ENCODE results near the gene CNTNAP1.

The CNTNAP1 gene

DNA sequence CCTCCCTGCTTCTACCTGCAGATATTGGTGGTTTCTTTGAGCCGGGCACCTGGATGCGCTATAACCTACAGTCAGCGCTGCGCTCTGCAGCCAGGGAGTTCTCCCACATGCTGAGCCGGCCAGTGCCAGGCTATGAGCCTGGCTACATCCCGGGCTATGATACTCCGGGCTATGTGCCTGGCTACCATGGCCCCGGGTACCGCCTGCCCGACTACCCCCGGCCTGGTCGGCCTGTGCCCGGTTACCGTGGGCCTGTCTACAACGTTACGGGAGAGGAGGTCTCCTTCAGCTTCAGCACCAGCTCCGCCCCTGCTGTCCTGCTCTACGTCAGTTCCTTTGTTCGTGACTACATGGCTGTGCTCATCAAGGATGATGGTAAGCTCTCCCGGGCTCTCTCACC is 13.2 kb downstream of the CNTNAP1 start:
- no peak for TF ChIP-seq CTCF (conservative IDR thresholded peaks at IDR 0.05; ENCODE audit: low read depth, low read length)

GRCh38 chr17:42697108-42697811 is 14.9 kb downstream of the CNTNAP1 start:
- H4K20me1 ChIP-seq (ENCODE audit: insufficient read depth) = no peaks in the 10 kb centered on the region
- H3K79me2 ChIP-seq (ENCODE audit: insufficient read depth, low read depth) = no peaks in the 10 kb centered on the region
- H3K36me3 ChIP-seq (ENCODE audit: insufficient read depth) = no peaks in the 10 kb centered on the region
- H3K4me2 ChIP-seq = no peak overlapping the region
- H3K27me3 ChIP-seq (ENCODE audit: insufficient read depth, low read depth) = no peaks in the 10 kb centered on the region
- H3K4me3 ChIP-seq (IDR thresholded peaks at IDR 0.05; ENCODE audit: insufficient read depth, low read depth, low read length) = no peak overlapping the region
- no peak overlapping the region for H2AFZ ChIP-seq (ENCODE audit: low read depth)
- H3K4me1 ChIP-seq (ENCODE audit: low read depth, poor library complexity, severe bottlenecking) = peaks cover 11% of the 10 kb centered on the region
- no peak for TF ChIP-seq CTCF (conservative IDR thresholded peaks at IDR 0.05; ENCODE audit: low read depth, low read length)
- no peak overlapping the region for H3K27ac ChIP-seq
- no peak overlapping the region for H3K9ac ChIP-seq

More for the DNA sequence above, 13.2 kb downstream of the CNTNAP1 start:
- no peaks in the 10 kb centered on the region for H3K79me2 ChIP-seq (ENCODE audit: insufficient read depth, low read depth)
- no peaks in the 10 kb centered on the region for H3K4me1 ChIP-seq (ENCODE audit: low read depth, poor library complexity, severe bottlenecking)
- no peak overlapping the region for H3K27ac ChIP-seq
- H2AFZ ChIP-seq (ENCODE audit: low read depth) = no peak overlapping the region
- H3K4me3 ChIP-seq (IDR thresholded peaks at IDR 0.05; ENCODE audit: insufficient read depth, low read depth, low read length) = no peak overlapping the region
- H3K27me3 ChIP-seq (ENCODE audit: insufficient read depth, low read depth) = no peaks in the 10 kb centered on the region
- no peaks in the 10 kb centered on the region for H4K20me1 ChIP-seq (ENCODE audit: insufficient read depth)
- H3K36me3 ChIP-seq (ENCODE audit: insufficient read depth) = no peaks in the 10 kb centered on the region
- no peak overlapping the region for H3K4me2 ChIP-seq
- no peak overlapping the region for H3K9ac ChIP-seq

GRCh38 chr17:42698736-42699414 is 16.5 kb downstream of the CNTNAP1 start:
- Histone ChIP-seq H3K4me3 (IDR thresholded peaks at IDR 0.05; ENCODE audit: insufficient read depth, low read depth, low read length) (no peak overlapping the region), H3K9ac (no peak overlapping the region), H3K79me2 (ENCODE audit: insufficient read depth, low read depth) (no peaks in the 10 kb centered on the region), H3K4me1 (ENCODE audit: low read depth, poor library complexity, severe bottlenecking) (peaks cover 27% of the 10 kb centered on the region), H4K20me1 (ENCODE audit: insufficient read depth) (no peaks in the 10 kb centered on the region), H3K4me2 (no peak overlapping the region), H2AFZ (ENCODE audit: low read depth) (no peak overlapping the region), H3K27me3 (ENCODE audit: insufficient read depth, low read depth) (no peaks in the 10 kb centered on the region), H3K27ac (no peak overlapping the region), H3K36me3 (ENCODE audit: insufficient read depth) (no peaks in the 10 kb centered on the region; the same call in 1 of the 2 replicates)
- TF ChIP-seq CTCF (conservative IDR thresholded peaks at IDR 0.05; ENCODE audit: low read depth, low read length) = no peak

- H3K36me3 ChIP-seq (ENCODE audit: insufficient read depth) = no peaks in the 10 kb centered on the region; the same call in 1 of the 2 replicates
- no peak overlapping the region for H3K4me2 ChIP-seq
- no peak overlapping the region for H3K4me3 ChIP-seq (IDR thresholded peaks at IDR 0.05; ENCODE audit: insufficient read depth, low read depth, low read length)
- H4K20me1 ChIP-seq (ENCODE audit: insufficient read depth) = no peaks in the 10 kb centered on the region
- TF ChIP-seq CTCF (conservative IDR thresholded peaks at IDR 0.05; ENCODE audit: low read depth, low read length) = no peak
- no peaks in the 10 kb centered on the region for H3K27me3 ChIP-seq (ENCODE audit: insufficient read depth, low read depth)
- H3K27ac ChIP-seq = no peak overlapping the region
- H3K79me2 ChIP-seq (ENCODE audit: insufficient read depth, low read depth) = no peaks in the 10 kb centered on the region
- no peak overlapping the region for H2AFZ ChIP-seq (ENCODE audit: low read depth)
- H3K9ac ChIP-seq = no peak overlapping the region
- peaks cover 32% of the 10 kb centered on the region for H3K4me1 ChIP-seq (ENCODE audit: low read depth, poor library complexity, severe bottlenecking)
These were observed 17.0 kb downstream of the CNTNAP1 start for GRCh38 chr17:42699415-42699740.

Measured in KMS-11 (cell line).